ENCODE results near the gene NATD1.

Gene NATD1

DNA sequence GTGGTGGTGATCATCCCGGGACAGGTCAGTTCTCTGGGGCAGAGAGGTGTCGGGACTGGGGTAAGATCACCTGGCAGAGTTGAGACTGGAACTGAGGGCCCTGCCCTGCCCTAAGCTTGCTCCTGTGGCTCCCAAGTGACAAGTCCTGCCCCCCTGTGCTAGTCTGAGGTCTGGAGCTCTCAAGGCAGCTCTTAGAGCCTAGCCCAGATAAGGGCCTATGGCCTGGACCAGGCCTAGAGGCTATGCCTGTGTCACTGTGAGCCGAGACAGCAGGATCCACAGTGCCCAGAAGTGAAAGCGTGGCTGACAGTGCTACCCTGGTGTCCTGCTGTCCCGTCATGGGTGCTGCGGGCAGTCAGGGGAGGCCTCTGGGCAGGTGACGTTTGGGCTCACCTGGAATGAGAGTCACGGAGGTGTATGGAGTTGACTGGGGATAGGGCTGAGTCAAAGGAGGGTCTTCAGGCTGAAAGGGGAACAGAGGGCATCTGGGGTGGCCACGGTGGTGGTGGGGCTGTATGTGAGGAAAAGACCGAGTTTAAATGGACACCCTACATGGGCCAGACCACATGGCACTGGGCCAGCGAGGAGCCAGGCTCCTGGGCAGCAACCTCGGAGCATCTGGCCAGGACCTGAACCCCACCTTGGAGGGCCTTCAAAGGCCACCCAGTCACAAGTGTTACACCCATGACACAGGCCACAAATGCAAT is 5.5 kb downstream of the NATD1 start:
- TF ChIP-seq, protein P1, sequence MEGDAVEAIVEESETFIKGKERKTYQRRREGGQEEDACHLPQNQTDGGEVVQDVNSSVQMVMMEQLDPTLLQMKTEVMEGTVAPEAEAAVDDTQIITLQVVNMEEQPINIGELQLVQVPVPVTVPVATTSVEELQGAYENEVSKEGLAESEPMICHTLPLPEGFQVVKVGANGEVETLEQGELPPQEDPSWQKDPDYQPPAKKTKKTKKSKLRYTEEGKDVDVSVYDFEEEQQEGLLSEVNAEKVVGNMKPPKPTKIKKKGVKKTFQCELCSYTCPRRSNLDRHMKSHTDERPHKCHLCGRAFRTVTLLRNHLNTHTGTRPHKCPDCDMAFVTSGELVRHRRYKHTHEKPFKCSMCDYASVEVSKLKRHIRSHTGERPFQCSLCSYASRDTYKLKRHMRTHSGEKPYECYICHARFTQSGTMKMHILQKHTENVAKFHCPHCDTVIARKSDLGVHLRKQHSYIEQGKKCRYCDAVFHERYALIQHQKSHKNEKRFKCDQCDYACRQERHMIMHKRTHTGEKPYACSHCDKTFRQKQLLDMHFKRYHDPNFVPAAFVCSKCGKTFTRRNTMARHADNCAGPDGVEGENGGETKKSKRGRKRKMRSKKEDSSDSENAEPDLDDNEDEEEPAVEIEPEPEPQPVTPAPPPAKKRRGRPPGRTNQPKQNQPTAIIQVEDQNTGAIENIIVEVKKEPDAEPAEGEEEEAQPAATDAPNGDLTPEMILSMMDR (IDR thresholded peaks at IDR 0.05; ENCODE audit: borderline replicate concordance, control extremely low read depth, extremely low read depth, insufficient read depth, missing control alignments) = no peak
- in situ Hi-C loops (cut with MboI; ENCODE audit: low sequenced_read_pairs, unreplicated experiment) = loop anchor here (10.0 kb wide), 1 partner anchor 63 kb away; no protein-coding TSS in a partner anchor

DNA sequence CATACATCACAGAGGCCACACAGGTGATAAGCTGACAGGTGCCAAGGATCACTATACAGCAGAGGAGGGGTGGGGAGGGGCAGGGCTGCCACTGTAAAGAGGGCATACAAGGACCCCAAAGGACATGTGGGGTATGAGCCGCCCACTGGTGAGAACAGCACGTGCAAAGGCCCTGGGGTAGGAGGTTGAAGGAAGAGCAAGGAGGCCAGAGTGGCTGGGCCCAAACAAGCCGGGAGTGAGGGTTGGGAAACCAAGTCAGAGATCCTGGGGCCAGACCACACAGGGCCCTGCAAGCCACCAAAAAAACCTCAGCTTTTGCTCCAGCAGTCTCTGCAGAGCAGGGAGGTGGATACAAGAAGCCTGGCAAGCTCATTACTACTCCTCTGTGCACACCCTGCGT is 6.5 kb downstream of the NATD1 start:
- in situ Hi-C loops (cut with MboI; ENCODE audit: low sequenced_read_pairs, unreplicated experiment) = loop anchor here (10.0 kb wide), 1 partner anchor 62 kb away; no protein-coding TSS in a partner anchor
- DNase-seq (ENCODE audit: low spot score) = no peak
- TF ChIP-seq, protein P1 (IDR thresholded peaks at IDR 0.05; ENCODE audit: borderline replicate concordance, control extremely low read depth, extremely low read depth, insufficient read depth, missing control alignments) = no peak

More for the DNA sequence above, 5.5 kb downstream of the NATD1 start:
- no peak for DNase-seq (ENCODE audit: low spot score)

GRCh38 chr17:21245639-21246084 is 7.5 kb downstream of the NATD1 start:
- TF ChIP-seq, protein P1 (IDR thresholded peaks at IDR 0.05; ENCODE audit: borderline replicate concordance, control extremely low read depth, extremely low read depth, insufficient read depth, missing control alignments) = no peak
- in situ Hi-C loops (cut with MboI; ENCODE audit: low sequenced_read_pairs, unreplicated experiment) = loop anchor here (10.0 kb wide), 1 partner anchor 61 kb away; no protein-coding TSS in a partner anchor
- no peak for DNase-seq (ENCODE audit: low spot score)

DNA sequence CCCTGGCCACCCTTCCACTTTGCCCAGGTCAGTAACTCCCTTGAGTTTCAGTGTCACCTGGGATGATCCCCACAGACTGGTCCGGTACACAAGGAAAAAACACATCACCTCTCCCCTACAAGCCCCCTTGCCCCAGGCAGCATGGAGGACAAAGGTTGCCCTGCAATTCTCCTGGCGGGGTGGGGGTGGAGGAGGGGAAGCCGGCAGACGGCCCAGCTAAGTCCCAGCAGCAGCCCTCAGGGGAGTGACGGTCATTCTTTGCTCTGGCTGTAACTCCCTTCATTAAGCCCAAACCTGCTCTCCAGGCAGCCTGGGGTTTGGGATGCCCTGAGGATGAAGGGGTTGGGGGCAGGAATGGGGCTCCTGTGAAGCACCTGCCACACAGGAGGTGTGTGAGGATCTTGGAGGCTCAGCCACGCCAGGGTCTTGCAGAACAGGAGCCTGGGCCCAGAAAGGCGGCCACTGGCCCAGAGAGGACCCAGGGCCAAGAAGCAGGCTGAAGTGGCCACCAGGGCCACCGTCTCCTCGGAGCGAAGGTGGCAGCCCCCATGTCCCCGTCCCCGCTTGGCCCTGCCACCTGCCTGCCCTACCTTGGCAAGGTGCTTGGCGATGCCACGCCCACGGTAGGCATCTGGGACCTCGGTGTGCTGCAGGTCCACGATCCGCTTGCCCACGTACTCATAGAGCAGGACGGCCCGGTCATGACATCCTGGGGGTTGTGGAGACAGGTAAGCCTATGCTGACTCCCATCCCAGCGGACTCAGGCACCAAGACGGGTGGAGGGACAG is 9.5 kb downstream of the NATD1 start:
- TF ChIP-seq, protein P1 (IDR thresholded peaks at IDR 0.05; ENCODE audit: borderline replicate concordance, control extremely low read depth, extremely low read depth, insufficient read depth, missing control alignments) = no peak
- no peak for DNase-seq (ENCODE audit: low spot score)
- in situ Hi-C loops (cut with MboI; ENCODE audit: low sequenced_read_pairs, unreplicated experiment) = loop anchor here (10.0 kb wide), 1 partner anchor 59 kb away; no protein-coding TSS in a partner anchor

GRCh38 chr17:21242780-21243515 is 10.3 kb downstream of the NATD1 start:
- DNase-seq (ENCODE audit: low spot score) = no peak
- in situ Hi-C loops (cut with MboI; ENCODE audit: low sequenced_read_pairs, unreplicated experiment) = loop anchor here (10.0 kb wide), 1 partner anchor 58 kb away; no protein-coding TSS in a partner anchor
- TF ChIP-seq, protein P1 (IDR thresholded peaks at IDR 0.05; ENCODE audit: borderline replicate concordance, control extremely low read depth, extremely low read depth, insufficient read depth, missing control alignments) = no peak

Data from GM13976 (cell line).